Spleen (tissue), 13 donors: Measurements from ENCODE around the gene STN1. TPM values are rescaled to one million over a fixed set of nuclear protein-coding genes. Genes with fewer than 3 reads are reported as not detected.

ENCODE experiments used
- DNase-seq: peaks from one replicate; pipeline ENCODE4 v3.0.0-alpha.2; 2020
- H3K27ac ChIP-seq, 8 donors: fragments of 200-600 bp; sonication (generic) in 7 of 8; 1 replicate in 4 of 8; 2 replicates in 4 of 8; pipeline versions ENCODE4 v1.5.0 to v1.8.0; 2016 to 2021; ENCODE audit warnings: inconsistent platforms in 4 of 8, mild to moderate bottlenecking in 4 of 8, moderate library complexity in 1 of 8
- H3K27me3 ChIP-seq, 7 donors: fragments of 200-600 bp; sonication (generic) in 6 of 7; replicated peaks in 1 of 7; 1 replicate in 4 of 7; 2 replicates in 3 of 7; pipeline versions ENCODE4 v1.5.0 to v1.8.0; 2016 to 2021; ENCODE audit warnings: inconsistent platforms in 3 of 7, mild to moderate bottlenecking in 1 of 7
- H3K36me3 ChIP-seq, 6 donors: fragments of 200-600 bp; sonication (generic) in 5 of 6; 1 replicate in 4 of 6; 2 replicates in 2 of 6; pipeline versions ENCODE4 v1.5.0 to v1.8.0; 2016 to 2021; ENCODE audit warnings: inconsistent platforms in 2 of 6
- H3K4me1 ChIP-seq, 6 donors: fragments of 200-600 bp; sonication (generic) in 5 of 6; 1 replicate in 3 of 6; 2 replicates in 3 of 6; pipeline versions ENCODE4 v1.5.0 to v1.8.0; 2016 to 2021; ENCODE audit warnings: inconsistent platforms in 3 of 6
- H3K4me3 ChIP-seq, 8 donors: fragments of 200-600 bp; sonication (generic) in 7 of 8; 1 replicate in 4 of 8; 2 replicates in 4 of 8; pipeline versions ENCODE4 v1.5.0 to v1.8.0; 2016 to 2021; ENCODE audit warnings: inconsistent platforms in 4 of 8, mild to moderate bottlenecking in 4 of 8, moderate library complexity in 2 of 8
- H3K9me3 ChIP-seq, 8 donors: fragments of 200-600 bp; sonication (generic) in 7 of 8; 1 replicate in 4 of 8; 2 replicates in 4 of 8; pipeline versions ENCODE4 v1.5.0 to v1.8.0; 2016 to 2021; ENCODE audit warnings: inconsistent platforms in 4 of 8
- CTCF ChIP-seq, 11 experiments: fragments of 200-600 bp in 7 of 11; fragments of 450-650 bp in 4 of 11; sonication (generic) in 4 of 11; IDR thresholded peaks in 8 of 11; conservative IDR thresholded peaks in 3 of 11; 1 replicate in 7 of 11; 2 replicates in 4 of 11; pipeline versions ENCODE4 v1.4.0 to v1.8.0; 2016 to 2021; ENCODE audit warnings: antibody characterized with exemption in 11 of 11, inconsistent platforms in 4 of 11, mild to moderate bottlenecking in 1 of 11
- POLR2A ChIP-seq, 3 donors: fragments of 450-650 bp; IDR thresholded peaks; one replicate each; pipeline ENCODE4 v1.5.1; 2017; ENCODE audit warnings: antibody characterized with exemption in 3 of 3, mild to moderate bottlenecking in 1 of 3
- POLR2AphosphoS5 ChIP-seq, 3 donors: sonication (generic); formaldehyde crosslinking; IDR thresholded peaks; one replicate each; pipeline ENCODE4 v1.5.1; 2017; ENCODE audit warnings: antibody characterized with exemption in 3 of 3
- WGBS, 5 donors: extraction: QIAGEN DNeasy Blood & Tissue Kit in 3 of 5; methylation state at CpG; one replicate each; pipeline versions ENCODE4 v1.1.5 to v1.1.7; 2013 to 2018; 5-methylcytosine and 5-hydroxymethylcytosine counted together
- intact Hi-C: fragments of 100-400 bp; cut with DNase I; formaldehyde crosslinking; loops from one replicate; pipeline ENCODE4 v1.15.0; 2023; ENCODE audit warnings: low total_unique reads
- long read RNA-seq, 2 donors: transcript quantifications; one replicate each; lab custom pipeline, GENCODE V29; 2026
- polyA plus RNA-seq, 3 donors: library from polyadenylated mRNA; stranded (reverse); fragments of 200-250 nt; gene quantifications; one replicate each; pipeline ENCODE4 v1.2.1, GENCODE V29; 2013
- total RNA-seq, 7 donors: library from RNA; depleted of rRNA in 3 of 7; stranded (reverse); fragments of >200 nt in 3 of 7; fragmentation: NEBNext Ultra II Directional in 4 of 7; extraction: Animal tissue kit (Norgen Biotek cat#: 25700) in 4 of 7; gene quantifications; one replicate each; pipeline versions ENCODE4 v1.1.0 to v1.2.1, GENCODE V29; 2016 to 2021
- donor health status: healthy with polysubstance abuse.
- donor health status: DM: no; HTN: no; CAD: no; lungs with moderate emphysema.
- donor health status: DM: no; HTN: no; CAD: no.
- donor health status: Bipolar disorder and iron deficiency.
- donor health status: healthy.
- donor health status: DM: no; HTN: no; CAD: no.
- donor health status: DM: yes; HTN: yes; CAD: no.

STN1 gene
- total RNA-seq (10 to 100 TPM; 18.6 to 27.7 (median 24.1) TPM), polyA plus RNA-seq (10 to 100 TPM; 14.2 to 18.1 (median 15.1) TPM)
- long read RNA-seq, donor 1, transcript STN1-201 (10 exons, 1,417 nt): major isoform, 7 of 9 reads
- long read RNA-seq, donor 1, partial matches to known transcripts: 0 of 9 reads
- long read RNA-seq, donor 1, other reads (novel, unspliced or antisense): 0 of 9 reads
- long read RNA-seq, donor 2, partial matches to known transcripts: 0 of 5 reads
- long read RNA-seq, donor 2, other reads (novel, unspliced or antisense): 0 of 5 reads

- Histone ChIP-seq H3K36me3 (no peaks in the 10 kb centered on the region), H3K27me3 (no peaks in the 10 kb centered on the region), H3K27ac (peak within 1 kb of the TSS; percentile 94 to 98 (median 95)), H3K4me3 (peak within 1 kb of the TSS; percentile 53 to 92 (median 70)), H3K4me1 (peaks cover 24 to 52% (median 43%) of the 10 kb centered on the region in 6 donors), H3K9me3 (peaks cover 0 to 13% (median 10%) of the 10 kb centered on the region in 8 donors)
- 0 to 1% (median 0%) methylated on average over 15 to 53 of the region's 53 CpGs for WGBS, 5 donors
- DNase-seq: peak; percentile 100
- peak; percentile 84 to 97 (median 84) for TF ChIP-seq POLR2A (IDR thresholded peaks at IDR 0.05)
- peak in 4 of 11 experiments; percentile 10 to 51 (median 28) for TF ChIP-seq CTCF (IDR thresholded peaks at IDR 0.05 in 8 of 11, conservative IDR thresholded peaks at IDR 0.05 in 3 of 11)
- TF ChIP-seq POLR2AphosphoS5 (IDR thresholded peaks at IDR 0.05): peak; percentile 96 to 99 (median 98)
- intact Hi-C loops: loop anchor here (10.0 kb wide), 2 partner anchors 57 to 207 kb away; partner anchors contain the start of gene SFR1
These were observed at the start of gene STN1 for GRCh38 chr10:103918053-103918846. Gene STN1 (minus strand): TSS chr10:103918184. CDS start chr10:103917594, 590 bp downstream.

- TF ChIP-seq POLR2AphosphoS5 (IDR thresholded peaks at IDR 0.05) (no peak), CTCF (IDR thresholded peaks at IDR 0.05 in 8 of 11, conservative IDR thresholded peaks at IDR 0.05 in 3 of 11) (no peak), POLR2A (IDR thresholded peaks at IDR 0.05) (no peak)
- intact Hi-C loops: loop anchor here (10.0 kb wide), 1 partner anchor 157 kb away; the partner anchor contains the start of gene SFR1
- H3K9me3 ChIP-seq: no peaks in the 10 kb centered on the region
- peaks cover 0 to 3% (median 0%) of the 10 kb centered on the region in 6 donors for H3K36me3 ChIP-seq
- no peaks in the 10 kb centered on the region for H3K27me3 ChIP-seq
- H3K4me3 ChIP-seq: peak overlapping the region; percentile 71 to 94 (median 78)
- H3K4me1 ChIP-seq: peaks cover 23 to 62% (median 46%) of the 10 kb centered on the region in 6 donors
- no peak for DNase-seq
- WGBS, 5 donors: 0% methylated on average over 32 to 55 of the region's 55 CpGs
- H3K27ac ChIP-seq: peak overlapping the region; percentile 90 to 99 (median 98)
These were observed 49.6 kb upstream of the STN1 start for GRCh38 chr10:103967448-103968071.

- peak within 1 kb of the TSS; percentile 90 to 99 (median 98) for H3K27ac ChIP-seq
- 0 to 1% (median 0%) methylated on average over 5 to 92 of the region's 92 CpGs for WGBS, 5 donors
- intact Hi-C loops: loop anchor here (10.0 kb wide), 1 partner anchor 158 kb away; the partner anchor contains the start of gene SFR1
- H3K4me3 ChIP-seq: peak within 1 kb of the TSS; percentile 71 to 94 (median 78)
- no peaks in the 10 kb centered on the region for H3K9me3 ChIP-seq
- DNase-seq: peak; percentile 96
- peaks cover 23 to 55% (median 44%) of the 10 kb centered on the region in 6 donors for H3K4me1 ChIP-seq
- no peaks in the 10 kb centered on the region for H3K36me3 ChIP-seq
- TF ChIP-seq CTCF (IDR thresholded peaks at IDR 0.05 in 8 of 11, conservative IDR thresholded peaks at IDR 0.05 in 3 of 11) (no peak), POLR2A (IDR thresholded peaks at IDR 0.05) (peak in 2 of 3 donors; percentile 85 to 86), POLR2AphosphoS5 (IDR thresholded peaks at IDR 0.05) (peak; percentile 87 to 93 (median 89))
- no peaks in the 10 kb centered on the region for H3K27me3 ChIP-seq
These were observed 48.9 kb upstream of the STN1 start, which contains the start of gene SLK for GRCh38 chr10:103966671-103967447. Gene SLK (plus strand): TSS chr10:103967140. CDS start chr10:103967746, 606 bp downstream.
